ENCODE results near the gene PEPD. TPM values are rescaled to one million over a fixed set of nuclear protein-coding genes. Genes with fewer than 3 reads are reported as not detected.

PEPD gene
- polyA plus RNA-seq, 1 donor from 2014 or later: 43.9 TPM

DNA sequence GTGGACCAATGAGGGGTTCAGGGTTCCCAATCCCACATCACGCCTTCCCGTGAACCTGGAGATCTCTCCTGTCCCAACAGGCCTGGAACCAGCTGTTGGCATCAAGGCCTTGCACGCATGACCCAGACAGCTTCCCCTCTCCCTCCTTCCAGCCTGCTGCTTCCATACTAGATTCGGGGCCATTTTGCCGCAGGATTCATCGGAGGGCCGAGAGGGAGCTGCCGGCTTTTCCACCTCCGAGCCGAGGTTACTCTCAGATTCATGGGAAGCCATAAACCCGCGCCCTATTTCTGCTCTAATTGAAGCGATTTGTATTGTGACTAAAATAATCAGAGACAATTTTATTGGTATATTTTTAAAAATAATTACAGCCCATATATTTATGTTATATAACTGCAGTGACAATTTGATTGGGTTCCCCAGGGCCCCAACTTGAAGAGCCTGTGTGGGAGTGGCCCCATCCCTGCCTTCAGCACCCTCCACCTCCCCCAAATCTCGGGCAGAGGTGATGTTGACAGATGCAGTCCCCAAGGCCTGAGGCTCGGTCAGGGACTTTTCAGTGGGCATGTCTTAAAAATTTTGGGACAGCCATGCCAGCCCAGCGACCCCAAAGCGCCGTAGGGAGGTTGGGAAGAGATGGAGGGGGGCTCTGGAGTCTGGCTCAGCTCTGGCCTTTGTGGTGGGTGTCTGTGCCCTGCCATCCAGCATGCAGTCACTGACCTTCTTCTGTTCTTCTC lies 30.8 kb upstream of the PEPD start:
- no peaks in the 10 kb centered on the region for H3F3A ChIP-seq (ENCODE audit: insufficient read depth, low read length, poor library complexity, severe bottlenecking)
- no peak overlapping the region for H2AFZ ChIP-seq (ENCODE audit: low read depth, low read length)
- no peak overlapping the region for H3K4me3 ChIP-seq (ENCODE audit: low read length)
- no peaks in the 10 kb centered on the region for H3K79me2 ChIP-seq (replicated peaks; ENCODE audit: insufficient read depth, low read length)
- H3K4me2 ChIP-seq (ENCODE audit: low read length): no peak overlapping the region
- no peaks in the 10 kb centered on the region for H3K9me3 ChIP-seq (ENCODE audit: low read length)
- no peaks in the 10 kb centered on the region for H3K27me3 ChIP-seq (ENCODE audit: insufficient read depth, low read depth, low read length)
- H3K9me2 ChIP-seq (ENCODE audit: insufficient read depth, low read length): no peaks in the 10 kb centered on the region
- no peak overlapping the region for H3K9ac ChIP-seq (ENCODE audit: low read length)
- TF ChIP-seq SMC3 (conservative IDR thresholded peaks at IDR 0.05; ENCODE audit: poor library complexity) (no peak), POLR2AphosphoS5 (IDR thresholded peaks at IDR 0.05) (no peak), TAF1 (IDR thresholded peaks at IDR 0.05; ENCODE audit: low read depth) (no peak)
- TF ChIP-seq, protein P1, sequence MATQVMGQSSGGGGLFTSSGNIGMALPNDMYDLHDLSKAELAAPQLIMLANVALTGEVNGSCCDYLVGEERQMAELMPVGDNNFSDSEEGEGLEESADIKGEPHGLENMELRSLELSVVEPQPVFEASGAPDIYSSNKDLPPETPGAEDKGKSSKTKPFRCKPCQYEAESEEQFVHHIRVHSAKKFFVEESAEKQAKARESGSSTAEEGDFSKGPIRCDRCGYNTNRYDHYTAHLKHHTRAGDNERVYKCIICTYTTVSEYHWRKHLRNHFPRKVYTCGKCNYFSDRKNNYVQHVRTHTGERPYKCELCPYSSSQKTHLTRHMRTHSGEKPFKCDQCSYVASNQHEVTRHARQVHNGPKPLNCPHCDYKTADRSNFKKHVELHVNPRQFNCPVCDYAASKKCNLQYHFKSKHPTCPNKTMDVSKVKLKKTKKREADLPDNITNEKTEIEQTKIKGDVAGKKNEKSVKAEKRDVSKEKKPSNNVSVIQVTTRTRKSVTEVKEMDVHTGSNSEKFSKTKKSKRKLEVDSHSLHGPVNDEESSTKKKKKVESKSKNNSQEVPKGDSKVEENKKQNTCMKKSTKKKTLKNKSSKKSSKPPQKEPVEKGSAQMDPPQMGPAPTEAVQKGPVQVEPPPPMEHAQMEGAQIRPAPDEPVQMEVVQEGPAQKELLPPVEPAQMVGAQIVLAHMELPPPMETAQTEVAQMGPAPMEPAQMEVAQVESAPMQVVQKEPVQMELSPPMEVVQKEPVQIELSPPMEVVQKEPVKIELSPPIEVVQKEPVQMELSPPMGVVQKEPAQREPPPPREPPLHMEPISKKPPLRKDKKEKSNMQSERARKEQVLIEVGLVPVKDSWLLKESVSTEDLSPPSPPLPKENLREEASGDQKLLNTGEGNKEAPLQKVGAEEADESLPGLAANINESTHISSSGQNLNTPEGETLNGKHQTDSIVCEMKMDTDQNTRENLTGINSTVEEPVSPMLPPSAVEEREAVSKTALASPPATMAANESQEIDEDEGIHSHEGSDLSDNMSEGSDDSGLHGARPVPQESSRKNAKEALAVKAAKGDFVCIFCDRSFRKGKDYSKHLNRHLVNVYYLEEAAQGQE (IDR thresholded peaks at IDR 0.05; ENCODE audit: borderline replicate concordance): no peak
- no peak overlapping the region for H3K27ac ChIP-seq (ENCODE audit: low read length)
- H4K20me1 ChIP-seq (ENCODE audit: insufficient read depth): no peaks in the 10 kb centered on the region
- H3K36me3 ChIP-seq (ENCODE audit: insufficient read depth, low read length): no peaks in the 10 kb centered on the region

DNA sequence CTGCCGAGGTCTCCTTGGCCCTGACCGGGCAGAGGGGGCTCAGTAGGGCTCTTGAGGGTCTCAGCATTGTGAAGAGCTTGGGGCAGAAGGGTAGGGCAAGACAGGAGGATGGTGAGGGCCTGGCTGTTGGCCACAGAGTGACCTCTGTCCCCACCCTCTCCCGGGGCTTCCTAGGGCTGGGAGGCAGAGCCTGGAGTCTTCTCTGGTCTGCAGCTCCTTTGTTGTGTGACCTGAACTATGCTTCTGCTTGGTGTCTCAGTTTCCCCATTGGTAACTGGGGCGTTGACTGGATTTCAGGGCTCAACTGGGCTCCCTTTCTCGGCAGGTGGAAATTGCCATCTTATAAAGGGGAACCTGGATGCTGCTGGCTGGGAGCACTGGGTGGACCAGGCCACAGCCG lies 30.1 kb upstream of the PEPD start:
- Histone ChIP-seq H3K9me2 (ENCODE audit: insufficient read depth, low read length) (no peaks in the 10 kb centered on the region), H3K27ac (ENCODE audit: low read length) (no peak overlapping the region), H3K79me2 (replicated peaks; ENCODE audit: insufficient read depth, low read length) (no peaks in the 10 kb centered on the region), H3K4me3 (ENCODE audit: low read length) (no peak overlapping the region), H3K9ac (ENCODE audit: low read length) (no peak overlapping the region), H2AFZ (ENCODE audit: low read depth, low read length) (no peak overlapping the region), H3K9me3 (ENCODE audit: low read length) (no peaks in the 10 kb centered on the region), H3K4me2 (ENCODE audit: low read length) (no peak overlapping the region), H3K36me3 (ENCODE audit: insufficient read depth, low read length) (no peaks in the 10 kb centered on the region), H3K27me3 (ENCODE audit: insufficient read depth, low read depth, low read length) (no peaks in the 10 kb centered on the region), H4K20me1 (ENCODE audit: insufficient read depth) (no peaks in the 10 kb centered on the region), H3F3A (ENCODE audit: insufficient read depth, low read length, poor library complexity, severe bottlenecking) (no peaks in the 10 kb centered on the region)
- TF ChIP-seq SMC3 (conservative IDR thresholded peaks at IDR 0.05; ENCODE audit: poor library complexity) (no peak), TAF1 (IDR thresholded peaks at IDR 0.05; ENCODE audit: low read depth) (no peak), MXI1 (conservative IDR thresholded peaks at IDR 0.05; ENCODE audit: poor library complexity, severe bottlenecking) (no peak), POLR2AphosphoS5 (IDR thresholded peaks at IDR 0.05) (no peak), RAD21 (conservative IDR thresholded peaks at IDR 0.05) (no peak)
- TF ChIP-seq, protein P1 (IDR thresholded peaks at IDR 0.05; ENCODE audit: borderline replicate concordance): no peak
